GM12891 (cell line): ENCODE data around the gene KPNA6.

Experiments
- POLR2A ChIP-seq: IDR thresholded peaks from 2 replicates; pipeline ENCODE4 v1.6.1; 2011; ENCODE audit warnings: low read depth, low read length, control low read depth
- POLR2AphosphoS5 ChIP-seq: IDR thresholded peaks from 2 replicates; pipeline ENCODE4 v1.6.1; 2011; ENCODE audit warnings: low read depth, low read length, control low read depth
- TAF1 ChIP-seq: IDR thresholded peaks from 2 replicates; pipeline ENCODE4 v1.6.1; 2011; ENCODE audit warnings: low read depth, low read length, control low read depth

DNA sequence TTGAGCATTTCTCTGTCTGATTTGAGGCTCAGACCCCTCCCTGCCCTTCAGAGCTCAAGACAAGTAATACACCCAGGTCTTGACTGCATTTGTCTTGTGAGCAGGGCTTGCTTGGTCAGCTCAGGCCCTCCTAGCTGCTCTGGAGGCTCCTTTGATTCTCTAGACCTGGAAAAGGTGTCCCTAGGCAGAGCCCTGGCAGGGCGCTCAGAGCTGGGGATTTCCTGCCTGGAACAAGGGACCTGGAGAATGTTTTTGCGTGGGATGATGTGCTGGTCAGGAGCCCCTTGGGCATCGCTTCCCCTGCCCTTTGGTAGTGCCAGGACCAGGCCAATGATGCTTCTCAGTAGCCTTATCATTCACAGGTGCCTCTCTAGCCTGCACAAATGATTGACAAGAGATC lies 87.7 kb downstream of the KPNA6 start:
- TF ChIP-seq POLR2AphosphoS5 (no peak), TAF1 (no peak), POLR2A (no peak)
